Neuronal stem cell (in vitro differentiated cells): ENCODE results near the gene TUBB4B.

Experiments used
- DNase-seq: peaks from one replicate; pipeline ENCODE4 v3.0.0-alpha.2; 2013; ENCODE audit warnings: low spot score
- H2AFZ ChIP-seq: one replicate; pipeline ENCODE4 v1.6.1; 2013; ENCODE audit warnings: mild to moderate bottlenecking, low read length, inconsistent platforms
- H2AK5ac ChIP-seq: 2 replicates; pipeline ENCODE4 v1.6.1; 2013; ENCODE audit warnings: low read depth, mild to moderate bottlenecking, inconsistent platforms, low read length, moderate library complexity, mixed read lengths
- H2BK120ac ChIP-seq: 2 replicates; pipeline ENCODE4 v1.6.1; 2013; ENCODE audit warnings: low read depth, mild to moderate bottlenecking, inconsistent platforms, low read length, moderate library complexity, mixed read lengths
- H2BK12ac ChIP-seq: one replicate; pipeline ENCODE4 v1.6.1; 2013; ENCODE audit warnings: low read length, inconsistent platforms
- H2BK15ac ChIP-seq: 2 replicates; pipeline ENCODE4 v1.6.1; 2013; ENCODE audit warnings: mild to moderate bottlenecking, low read length, inconsistent platforms, mixed read lengths
- H2BK5ac ChIP-seq: one replicate; pipeline ENCODE4 v1.6.1; 2013; ENCODE audit warnings: inconsistent platforms, mild to moderate bottlenecking, low read length, moderate library complexity
- H3K14ac ChIP-seq: one replicate; pipeline ENCODE4 v1.6.1; 2013; ENCODE audit warnings: low read length, inconsistent platforms
- H3K18ac ChIP-seq: 2 replicates; pipeline ENCODE4 v1.6.1; 2013; ENCODE audit warnings: low read length, inconsistent platforms
- H3K23ac ChIP-seq: 2 replicates; pipeline ENCODE4 v1.6.1; 2013; ENCODE audit warnings: low read depth, mild to moderate bottlenecking, mixed read lengths, low read length, inconsistent platforms; ENCODE audit not compliant: poor library complexity
- H3K27ac ChIP-seq: replicated peaks from 3 replicates; pipeline ENCODE4 v1.5.1; 2013; ENCODE audit warnings: low read length, inconsistent platforms
- H3K27me3 ChIP-seq, 3 experiments: 2 replicates each; pipeline ENCODE4 v1.6.1; 2013; ENCODE audit warnings: low read length in 3 of 3, mild to moderate bottlenecking in 2 of 3, inconsistent platforms in 1 of 3, low read depth in 1 of 3, mixed read lengths in 1 of 3, moderate library complexity in 1 of 3; ENCODE audit not compliant: control insufficient read depth in 3 of 3, insufficient read depth in 3 of 3
- H3K36me3 ChIP-seq, 2 donors: replicated peaks in 1 of 2; 2 replicates each; pipeline ENCODE4 v1.6.1; 2013; ENCODE audit warnings: low read length in 2 of 2; ENCODE audit not compliant: control insufficient read depth in 2 of 2, insufficient read depth in 2 of 2
- H3K4ac ChIP-seq: 2 replicates; pipeline ENCODE4 v1.6.1; 2013; ENCODE audit warnings: inconsistent platforms, mild to moderate bottlenecking, low read length, moderate library complexity
- H3K4me1 ChIP-seq, 2 donors: 1 replicate in 1 of 2; 2 replicates in 1 of 2; pipeline ENCODE4 v1.6.1; 2013; ENCODE audit warnings: low read length in 2 of 2, low read depth in 1 of 2; ENCODE audit not compliant: control insufficient read depth in 2 of 2, insufficient read depth in 1 of 2
- H3K4me2 ChIP-seq: one replicate; pipeline ENCODE4 v1.6.1; 2013; ENCODE audit warnings: mild to moderate bottlenecking, low read length, inconsistent platforms; ENCODE audit not compliant: insufficient read depth, poor library complexity, severe bottlenecking
- H3K4me3 ChIP-seq, 2 donors: 2 replicates each; pipeline ENCODE4 v1.5.1; 2013; ENCODE audit warnings: low read length in 2 of 2, mild to moderate bottlenecking in 2 of 2, inconsistent platforms in 1 of 2, moderate library complexity in 1 of 2
- H3K79me1 ChIP-seq: one replicate; pipeline ENCODE4 v1.6.1; 2013; ENCODE audit warnings: low read depth, mild to moderate bottlenecking, inconsistent platforms, low read length, moderate library complexity
- H3K9ac ChIP-seq: one replicate; pipeline ENCODE4 v1.6.1; 2013; ENCODE audit warnings: mild to moderate bottlenecking, low read depth, low read length, inconsistent platforms; ENCODE audit not compliant: poor library complexity
- H3K9me3 ChIP-seq, 2 donors: replicated peaks in 1 of 2; 2 replicates each; pipeline versions ENCODE3 to v1.6.1; 2013; ENCODE audit warnings: low read length in 2 of 2, mild to moderate bottlenecking in 2 of 2, inconsistent platforms in 1 of 2, low read depth in 1 of 2, mixed read lengths in 1 of 2, moderate library complexity in 1 of 2; ENCODE audit not compliant: control insufficient read depth in 2 of 2, insufficient read depth in 1 of 2
- H4K8ac ChIP-seq: one replicate; pipeline ENCODE4 v1.6.1; 2013; ENCODE audit warnings: low read depth, mild to moderate bottlenecking, inconsistent platforms, low read length, moderate library complexity
- H4K91ac ChIP-seq: one replicate; pipeline ENCODE4 v1.6.1; 2013; ENCODE audit warnings: low read length, low read depth, mild to moderate bottlenecking, inconsistent platforms; ENCODE audit not compliant: poor library complexity
- WGBS, 2 donors: extraction: QIAGEN DNeasy Blood & Tissue Kit; methylation state at CpG; one replicate each; pipeline ENCODE4 v1.1.7; 2013; ENCODE audit warnings: missing lambda C conversion rate in 2 of 2, mixed read lengths in 1 of 2; ENCODE audit not compliant: insufficient read length in 2 of 2, insufficient replicate concordance in 1 of 2; ENCODE audit errors: extremely low coverage in 2 of 2; 5-methylcytosine and 5-hydroxymethylcytosine counted together

TUBB4B gene

DNA sequence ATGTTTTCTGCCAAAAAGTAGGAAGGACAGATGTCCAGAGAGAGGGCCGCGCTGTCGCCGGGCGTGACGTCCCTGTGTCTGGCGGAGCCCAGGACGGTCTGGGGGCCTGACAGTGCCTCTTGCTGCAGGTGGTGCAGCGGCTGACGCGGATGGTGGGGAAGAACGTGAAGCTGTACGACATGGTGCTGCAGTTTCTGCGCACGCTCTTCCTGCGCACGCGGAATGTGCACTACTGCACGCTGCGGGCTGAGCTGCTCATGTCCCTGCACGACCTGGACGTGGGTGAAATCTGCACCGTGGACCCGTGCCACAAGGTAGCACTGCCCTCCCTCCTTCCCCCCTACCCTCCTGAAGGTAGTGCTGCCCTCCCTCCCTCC, 21.8 kb downstream of the TUBB4B start:
- H3K27ac ChIP-seq: no peak overlapping the region
- H3K4me1 ChIP-seq: no peaks in the 10 kb centered on the region
- peak overlapping the region; percentile 58 for H2BK12ac ChIP-seq
- no peak overlapping the region for H3K4me3 ChIP-seq
- H3K36me3 ChIP-seq: peaks cover 35 to 74% of the 10 kb centered on the region in 2 donors
- H3K18ac ChIP-seq: no peak overlapping the region
- H3K4me2 ChIP-seq: no peak overlapping the region
- DNase-seq: no peak
- H2AFZ ChIP-seq: no peak overlapping the region
- no peak overlapping the region for H2BK5ac ChIP-seq
- no peak overlapping the region for H2BK15ac ChIP-seq
- H3K79me1 ChIP-seq: peaks cover 5% of the 10 kb centered on the region
- peak overlapping the region; percentile 50 for H3K9ac ChIP-seq
- no peaks in the 10 kb centered on the region for H3K27me3 ChIP-seq
- H3K23ac ChIP-seq: peak overlapping the region; percentile 96
- no peaks in the 10 kb centered on the region for H3K9me3 ChIP-seq
- WGBS, 2 donors: no CpG with 5 or more reads among the region's 24 CpGs
- H4K91ac ChIP-seq: no peak overlapping the region
- no peak overlapping the region for H3K4ac ChIP-seq
- no peak overlapping the region for H2BK120ac ChIP-seq
- H4K8ac ChIP-seq: no peak overlapping the region
- H3K14ac ChIP-seq: no peak overlapping the region
- H2AK5ac ChIP-seq: no peak overlapping the region

- no peaks in the 10 kb centered on the region for H3K9me3 ChIP-seq
- H3K36me3 ChIP-seq: peaks cover 33 to 74% of the 10 kb centered on the region in 2 donors
- H2BK15ac ChIP-seq: no peak overlapping the region
- H3K79me1 ChIP-seq: peaks cover 5% of the 10 kb centered on the region
- H3K4me2 ChIP-seq: no peak overlapping the region
- no peak overlapping the region for H3K23ac ChIP-seq
- DNase-seq: no peak
- no peak overlapping the region for H3K4ac ChIP-seq
- H2BK5ac ChIP-seq: no peak overlapping the region
- H3K4me3 ChIP-seq: no peak overlapping the region
- no peak overlapping the region for H4K8ac ChIP-seq
- no peak overlapping the region for H2BK12ac ChIP-seq
- no peaks in the 10 kb centered on the region for H3K4me1 ChIP-seq
- H3K27ac ChIP-seq: no peak overlapping the region
- no peak overlapping the region for H2AFZ ChIP-seq
- H3K9ac ChIP-seq: no peak overlapping the region
- H4K91ac ChIP-seq: no peak overlapping the region
- H3K18ac ChIP-seq: no peak overlapping the region
- no CpG with 5 or more reads among the region's 10 CpGs for WGBS, 2 donors
- no peak overlapping the region for H3K14ac ChIP-seq
- H2AK5ac ChIP-seq: no peak overlapping the region
- H3K27me3 ChIP-seq: no peaks in the 10 kb centered on the region
- no peak overlapping the region for H2BK120ac ChIP-seq
Observed at GRCh38 chr9:137263506-137263905, 22.4 kb downstream of the TUBB4B start.

DNA sequence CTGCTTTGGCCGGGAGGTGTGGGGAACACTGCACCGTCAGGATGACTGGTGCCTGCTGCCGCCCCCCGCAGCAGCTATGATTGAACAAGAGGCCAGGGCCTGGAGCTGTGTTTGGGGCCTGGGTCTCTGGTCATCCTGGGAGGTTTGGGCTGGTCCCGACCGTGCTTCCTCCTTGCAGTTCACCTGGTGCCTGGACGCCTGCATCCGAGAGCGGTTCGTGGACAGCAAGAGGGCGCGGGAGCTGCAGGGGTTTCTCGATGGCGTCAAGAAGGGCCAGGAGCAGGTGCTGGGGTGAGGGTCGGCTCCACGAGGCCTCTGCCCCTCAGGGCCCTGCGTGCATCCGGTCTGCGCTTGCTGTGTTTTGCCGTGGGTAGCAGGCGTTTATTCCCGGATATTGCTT, 23.0 kb downstream of the TUBB4B start:
- Histone ChIP-seq H3K4ac (no peak overlapping the region), H3K4me3 (no peak overlapping the region), H3K9me3 (no peaks in the 10 kb centered on the region), H3K18ac (no peak overlapping the region), H2BK5ac (no peak overlapping the region), H3K79me1 (peaks cover 5% of the 10 kb centered on the region), H2BK12ac (no peak overlapping the region), H3K4me2 (no peak overlapping the region), H3K4me1 (no peaks in the 10 kb centered on the region), H2BK15ac (no peak overlapping the region), H3K9ac (no peak overlapping the region), H2AK5ac (no peak overlapping the region), H3K27ac (no peak overlapping the region), H2BK120ac (no peak overlapping the region), H3K14ac (no peak overlapping the region), H4K8ac (no peak overlapping the region), H2AFZ (no peak overlapping the region), H3K36me3 (peaks cover 35 to 74% of the 10 kb centered on the region in 2 donors), H3K27me3 (no peaks in the 10 kb centered on the region), H4K91ac (no peak overlapping the region), H3K23ac (no peak overlapping the region)
- WGBS, 2 donors: no CpG with 5 or more reads among the region's 22 CpGs
- no peak for DNase-seq

- no peak overlapping the region for H3K4ac ChIP-seq
- no peak overlapping the region for H2AK5ac ChIP-seq
- no peak overlapping the region for H2BK12ac ChIP-seq
- H3K27ac ChIP-seq: no peak overlapping the region
- H3K14ac ChIP-seq: no peak overlapping the region
- H4K8ac ChIP-seq: peak overlapping the region; percentile 43
- no peak overlapping the region for H3K18ac ChIP-seq
- H2BK15ac ChIP-seq: no peak overlapping the region
- no peak overlapping the region for H3K4me2 ChIP-seq
- H3K4me1 ChIP-seq: no peaks in the 10 kb centered on the region
- H3K9ac ChIP-seq: no peak overlapping the region
- H3K4me3 ChIP-seq: no peak overlapping the region
- DNase-seq: no peak
- H3K9me3 ChIP-seq: no peaks in the 10 kb centered on the region
- no peak overlapping the region for H4K91ac ChIP-seq
- no peak overlapping the region for H2AFZ ChIP-seq
- H3K27me3 ChIP-seq: no peaks in the 10 kb centered on the region
- peak overlapping the region; percentile 93 for H3K23ac ChIP-seq
- H3K36me3 ChIP-seq: peaks cover 35 to 78% of the 10 kb centered on the region in 2 donors
- no peak overlapping the region for H2BK120ac ChIP-seq
- no CpG with 5 or more reads among the region's 29 CpGs for WGBS, 2 donors
- H2BK5ac ChIP-seq: peak overlapping the region; percentile 66
- peaks cover 5% of the 10 kb centered on the region for H3K79me1 ChIP-seq
Observed at GRCh38 chr9:137265496-137266161, 24.5 kb downstream of the TUBB4B start.
